Measurements from ENCODE around the gene CEBPE. TPM values are rescaled to one million over a fixed set of nuclear protein-coding genes. Genes with fewer than 3 reads are reported as not detected.

CEBPE gene
- total RNA-seq, 1 experiment from 2014 or later, result not detected

GRCh38 chr14:23142826-23143225 is 23.8 kb upstream of the CEBPE start:
- Histone ChIP-seq H3K9me3 (ENCODE audit: insufficient read depth, low read depth) (no peaks in the 10 kb centered on the region), H3K27me3 (ENCODE audit: insufficient read depth, low read depth) (no peaks in the 10 kb centered on the region), H4K20me1 (ENCODE audit: insufficient read depth) (no peaks in the 10 kb centered on the region), H3K27ac (no peak overlapping the region), H3F3A (ENCODE audit: insufficient read depth, low read depth) (peaks cover 5% of the 10 kb centered on the region; the same call in 1 of the 2 replicates), H3K4me1 (replicated peaks; ENCODE audit: insufficient read depth) (peaks cover 36% of the 10 kb centered on the region), H3K9me2 (ENCODE audit: insufficient read depth) (no peaks in the 10 kb centered on the region), H3K4me3 (no peak overlapping the region), H2AFZ (no peak overlapping the region), H3K79me2 (ENCODE audit: low read depth) (no peaks in the 10 kb centered on the region), H3K36me3 (ENCODE audit: low read depth) (no peaks in the 10 kb centered on the region), H3K4me2 (no peak overlapping the region)
- no peak for DNase-seq
- no TSS peak for BruUV-seq (replicated peaks)
- ChIA-PET CTCF (no interaction called here), POLR2A (ENCODE audit: unreplicated experiment) (no interaction called here)
- intact Hi-C loops (cut with micrococcal nuclease; ENCODE audit: unreplicated experiment), result no loop called here
- TF ChIP-seq CTCF (conservative IDR thresholded peaks at IDR 0.05) (no peak), EZH2 (IDR thresholded peaks at IDR 0.05; ENCODE audit: low read depth) (no peak)

GRCh38 chr14:23141706-23142444 is 22.8 kb upstream of the CEBPE start:
- ChIA-PET CTCF (interaction anchor here (0.5 kb wide), 1 partner anchor 60 kb away, joined by 4 read pairs; no protein-coding TSS in a partner anchor), POLR2A (ENCODE audit: unreplicated experiment) (no interaction called here)
- no peak overlapping the region for H2AFZ ChIP-seq
- no peaks in the 10 kb centered on the region for H3K9me3 ChIP-seq (ENCODE audit: insufficient read depth, low read depth)
- no peak overlapping the region for H3K4me3 ChIP-seq
- H3K79me2 ChIP-seq (ENCODE audit: low read depth), result no peaks in the 10 kb centered on the region
- peak; percentile 72 to 74 for DNase-seq
- TF ChIP-seq CTCF (conservative IDR thresholded peaks at IDR 0.05) (no peak), EZH2 (IDR thresholded peaks at IDR 0.05; ENCODE audit: low read depth) (no peak)
- no peaks in the 10 kb centered on the region for H3K27me3 ChIP-seq (ENCODE audit: insufficient read depth, low read depth)
- peaks cover 36% of the 10 kb centered on the region for H3K4me1 ChIP-seq (replicated peaks; ENCODE audit: insufficient read depth)
- H3K27ac ChIP-seq, result peak overlapping the region; percentile 46
- no TSS peak for BruUV-seq (replicated peaks)
- H4K20me1 ChIP-seq (ENCODE audit: insufficient read depth), result no peaks in the 10 kb centered on the region
- H3K9me2 ChIP-seq (ENCODE audit: insufficient read depth), result no peaks in the 10 kb centered on the region
- peaks cover 5% of the 10 kb centered on the region; the same call in 1 of the 2 replicates for H3F3A ChIP-seq (ENCODE audit: insufficient read depth, low read depth)
- intact Hi-C loops (cut with micrococcal nuclease; ENCODE audit: unreplicated experiment), result no loop called here
- no peaks in the 10 kb centered on the region for H3K36me3 ChIP-seq (ENCODE audit: low read depth)
- H3K4me2 ChIP-seq, result peak overlapping the region; percentile 34; the same call in 1 of the 2 replicates

GRCh38 chr14:23140371-23140770 is 21.3 kb upstream of the CEBPE start:
- no peaks in the 10 kb centered on the region for H3K27me3 ChIP-seq (ENCODE audit: insufficient read depth, low read depth)
- no peak overlapping the region for H2AFZ ChIP-seq
- H3K79me2 ChIP-seq (ENCODE audit: low read depth), result no peaks in the 10 kb centered on the region
- no peaks in the 10 kb centered on the region for H3K9me3 ChIP-seq (ENCODE audit: insufficient read depth, low read depth)
- no peaks in the 10 kb centered on the region for H3F3A ChIP-seq (ENCODE audit: insufficient read depth, low read depth)
- intact Hi-C loops (cut with micrococcal nuclease; ENCODE audit: unreplicated experiment), result no loop called here
- H3K4me2 ChIP-seq, result no peak overlapping the region
- no peak for DNase-seq
- no peaks in the 10 kb centered on the region for H4K20me1 ChIP-seq (ENCODE audit: insufficient read depth)
- H3K36me3 ChIP-seq (ENCODE audit: low read depth), result no peaks in the 10 kb centered on the region
- TF ChIP-seq EZH2 (IDR thresholded peaks at IDR 0.05; ENCODE audit: low read depth) (no peak), CTCF (conservative IDR thresholded peaks at IDR 0.05) (no peak)
- ChIA-PET POLR2A (ENCODE audit: unreplicated experiment) (no interaction called here), CTCF (no interaction called here)
- H3K9me2 ChIP-seq (ENCODE audit: insufficient read depth), result no peaks in the 10 kb centered on the region
- peaks cover 22% of the 10 kb centered on the region for H3K4me1 ChIP-seq (replicated peaks; ENCODE audit: insufficient read depth)
- no TSS peak for BruUV-seq (replicated peaks)
- H3K4me3 ChIP-seq, result no peak overlapping the region
- no peak overlapping the region for H3K27ac ChIP-seq
